Stimulated activated CD4-positive, alpha-beta T cell treated with anti-CD3 and anti-CD28 coated beads, Interleukin-1b, Interleukin-23, amount 100 ng/mL, for 24 hours (primary cell): ENCODE results near the gene GOLGB1.

Source experiments
- DNase-seq, 4 experiments: peaks; one replicate each; pipeline ENCODE4 v3.0.0-alpha.2; 2020; ENCODE audit warnings: low read depth in 4 of 4, low spot score in 1 of 4

The GOLGB1 gene

GRCh38 chr3:121740896-121741295, 8.6 kb downstream of the GOLGB1 start:
- no peak for DNase-seq

GRCh38 chr3:121739902-121740301, 9.6 kb downstream of the GOLGB1 start:
- DNase-seq, result no peak

GRCh38 chr3:121737644-121738043, 11.9 kb downstream of the GOLGB1 start:
- no peak for DNase-seq

GRCh38 chr3:121736112-121736511, 13.4 kb downstream of the GOLGB1 start:
- DNase-seq, result no peak

- no peak for DNase-seq
Observed at GRCh38 chr3:121735047-121735696, 14.4 kb downstream of the GOLGB1 start.

GRCh38 chr3:121730940-121731687, 18.4 kb downstream of the GOLGB1 start:
- DNase-seq, result no peak

GRCh38 chr3:121724130-121724529, 25.4 kb downstream of the GOLGB1 start:
- DNase-seq, result no peak

- no peak for DNase-seq
Observed at GRCh38 chr3:121723485-121723884, 26.1 kb downstream of the GOLGB1 start.

- DNase-seq, result no peak
Observed at GRCh38 chr3:121722411-121722810, 27.1 kb downstream of the GOLGB1 start.

- DNase-seq, result no peak
Observed at GRCh38 chr3:121720163-121720562, 29.4 kb downstream of the GOLGB1 start.

GRCh38 chr3:121719423-121719822, 30.1 kb downstream of the GOLGB1 start:
- no peak for DNase-seq

- no peak for DNase-seq
Observed at GRCh38 chr3:121718205-121718846, 31.2 kb downstream of the GOLGB1 start.

- DNase-seq, result no peak
Observed at GRCh38 chr3:121710347-121710746, 39.2 kb downstream of the GOLGB1 start.

GRCh38 chr3:121707531-121708273, 41.8 kb downstream of the GOLGB1 start:
- DNase-seq, result no peak

- DNase-seq, result no peak
Observed at GRCh38 chr3:121705541-121705940, 44.0 kb downstream of the GOLGB1 start.

- DNase-seq, result no peak
Observed at GRCh38 chr3:121703973-121704372, 45.6 kb downstream of the GOLGB1 start.

- no peak for DNase-seq
Observed at GRCh38 chr3:121698901-121699300, 50.6 kb downstream of the GOLGB1 start.

- no peak for DNase-seq
Observed at GRCh38 chr3:121698476-121698875, 51.1 kb downstream of the GOLGB1 start.

- DNase-seq, result no peak
Observed at GRCh38 chr3:121696186-121696585, 53.4 kb downstream of the GOLGB1 start.

- no peak for DNase-seq
Observed at GRCh38 chr3:121692010-121692699, 57.4 kb downstream of the GOLGB1 start.
